DOHH2 (cell line): ENCODE measurements around the gene EFS.

Experiments used
- CTCF ChIP-seq: fragments of 200-600 bp; sonication (generic); IDR thresholded peaks from one replicate; pipeline ENCODE4 v1.5.1; 2014; ENCODE audit warnings: antibody characterized with exemption, mild to moderate bottlenecking, low read depth, low read length; ENCODE audit not compliant: poor library complexity, severe bottlenecking
- EZH2phosphoT487 ChIP-seq: fragments of 200-600 bp; sonication (generic); IDR thresholded peaks from 2 replicates; pipeline ENCODE4 v1.6.1; 2017; ENCODE audit warnings: borderline replicate concordance, mild to moderate bottlenecking, antibody characterized with exemption, low read length, moderate library complexity, mixed read lengths

- TF ChIP-seq CTCF (no peak), EZH2phosphoT487 (no peak)
These were observed 12.2 kb upstream of the EFS start for GRCh38 chr14:23377198-23377550.
